8988T (cell line): ENCODE data around the gene ZNF708.
A peak's percentile ranks its signal among the peaks of the same experiment; 100 is the strongest.
"Not testable (repeated sequence)": the region's sequence is repeated elsewhere in the genome, so short reads cannot be mapped to it uniquely, and the experiment has no call there.

Experiments used
- DNase-seq: peaks from one replicate; pipeline ENCODE4 v3.0.0; 2011

ZNF708 gene

GRCh38 chr19:21259421-21260124 lies 69.6 kb downstream of the ZNF708 start:
- not testable (repeated sequence) for DNase-seq

DNA sequence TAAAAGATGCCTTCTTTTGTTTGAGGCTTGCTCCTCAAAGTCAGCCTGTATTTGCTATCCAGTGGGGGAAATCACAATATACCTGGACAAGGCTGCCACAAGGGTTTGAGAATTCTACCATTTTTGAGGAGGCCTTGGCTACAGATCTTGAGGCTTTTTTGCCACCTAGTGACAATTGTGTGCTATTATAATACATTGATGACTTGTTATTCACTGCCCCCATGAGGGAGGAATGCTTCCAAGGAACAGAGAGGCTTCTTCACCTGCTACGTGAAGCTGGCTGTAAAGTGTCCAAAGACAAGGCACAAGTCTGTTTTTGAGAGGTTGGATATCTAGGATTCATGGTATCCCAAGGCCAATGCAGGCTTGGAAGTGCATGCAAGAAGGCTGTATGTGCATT lies 72.5 kb downstream of the ZNF708 start:
- DNase-seq = peak; percentile 35
